ENCODE data around the gene FBXL7. TPM values are rescaled to one million over a fixed set of nuclear protein-coding genes. Genes with fewer than 3 reads are reported as not detected.

FBXL7 gene
- total RNA-seq, 2 experiments from 2014 or later = not detected

- Mint-ChIP-seq H3K36me3 (ENCODE audit: low read depth) (no peaks in the 10 kb centered on the region), H3K9me3 (peaks cover 3% of the 10 kb centered on the region), H3K27ac (no peak overlapping the region), H3K4me1 (ENCODE audit: low read depth) (no peaks in the 10 kb centered on the region), H3K27me3 (no peaks in the 10 kb centered on the region), H3K4me3 (no peak overlapping the region)
- ATAC-seq (no peak), DNase-seq (no peak)
- ChIA-PET CTCF (no interaction called here), POLR2A (no interaction called here)
- TF ChIP-seq CTCF (IDR thresholded peaks at IDR 0.05) = no peak
- intact Hi-C loops (cut with micrococcal nuclease) = no loop called here
These were observed 385.2 kb downstream of the FBXL7 start for GRCh38 chr5:15885156-15885555.

GRCh38 chr5:15886156-15886555 is 386.2 kb downstream of the FBXL7 start:
- no peak for TF ChIP-seq CTCF (IDR thresholded peaks at IDR 0.05)
- H3K4me3 Mint-ChIP-seq = no peak overlapping the region
- intact Hi-C loops (cut with micrococcal nuclease) = no loop called here
- H3K27ac Mint-ChIP-seq = no peak overlapping the region
- ChIA-PET CTCF (no interaction called here), POLR2A (no interaction called here)
- ATAC-seq (no peak), DNase-seq (no peak)
- H3K9me3 Mint-ChIP-seq = peaks cover 3% of the 10 kb centered on the region
- H3K4me1 Mint-ChIP-seq (ENCODE audit: low read depth) = no peaks in the 10 kb centered on the region
- H3K27me3 Mint-ChIP-seq = no peaks in the 10 kb centered on the region
- H3K36me3 Mint-ChIP-seq (ENCODE audit: low read depth) = no peaks in the 10 kb centered on the region

- Mint-ChIP-seq H3K27me3 (no peaks in the 10 kb centered on the region), H3K36me3 (ENCODE audit: low read depth) (no peaks in the 10 kb centered on the region), H3K9me3 (peaks cover 3% of the 10 kb centered on the region), H3K4me1 (ENCODE audit: low read depth) (no peaks in the 10 kb centered on the region), H3K4me3 (no peak overlapping the region), H3K27ac (no peak overlapping the region)
- ChIA-PET CTCF (no interaction called here), POLR2A (no interaction called here)
- intact Hi-C loops (cut with micrococcal nuclease) = no loop called here
- no peak for TF ChIP-seq CTCF (IDR thresholded peaks at IDR 0.05)
- DNase-seq (no peak), ATAC-seq (no peak)
These were observed 387.1 kb downstream of the FBXL7 start for GRCh38 chr5:15887093-15887492.

- DNase-seq (no peak), ATAC-seq (no peak)
- H3K27ac Mint-ChIP-seq = no peak overlapping the region
- H3K4me3 Mint-ChIP-seq = no peak overlapping the region
- intact Hi-C loops (cut with micrococcal nuclease) = no loop called here
- peaks cover 3% of the 10 kb centered on the region for H3K9me3 Mint-ChIP-seq
- TF ChIP-seq CTCF (IDR thresholded peaks at IDR 0.05) = no peak
- H3K36me3 Mint-ChIP-seq (ENCODE audit: low read depth) = no peaks in the 10 kb centered on the region
- no peaks in the 10 kb centered on the region for H3K27me3 Mint-ChIP-seq
- ChIA-PET CTCF (no interaction called here), POLR2A (no interaction called here)
- no peaks in the 10 kb centered on the region for H3K4me1 Mint-ChIP-seq (ENCODE audit: low read depth)
These were observed 389.0 kb downstream of the FBXL7 start for GRCh38 chr5:15889001-15889400.

GRCh38 chr5:15893866-15894265 is 393.9 kb downstream of the FBXL7 start:
- ATAC-seq = no peak
- TF ChIP-seq CTCF (IDR thresholded peaks at IDR 0.05) = no peak
- CTCF ChIA-PET = no interaction called here

More at GRCh38 chr5:15893866-15894265, 393.9 kb downstream of the FBXL7 start:
- POLR2A ChIA-PET = no interaction called here
- intact Hi-C loops (cut with micrococcal nuclease) = no loop called here
- Mint-ChIP-seq H3K27me3 (no peaks in the 10 kb centered on the region), H3K27ac (no peak overlapping the region), H3K4me3 (no peak overlapping the region), H3K36me3 (ENCODE audit: low read depth) (no peaks in the 10 kb centered on the region), H3K4me1 (ENCODE audit: low read depth) (no peaks in the 10 kb centered on the region), H3K9me3 (no peaks in the 10 kb centered on the region)
- no peak for DNase-seq
